Left ventricle myocardium superior (tissue), 1 donor: ENCODE data around the gene MACROD2. TPM values are rescaled to one million over a fixed set of nuclear protein-coding genes. Genes with fewer than 3 reads are reported as not detected.

ENCODE experiments used
- ATAC-seq: fragments of 200-7000 bp; cut with Tn5 transposase; one replicate; pipeline ENCODE4 v1.9.1; 2020; ENCODE audit warnings: mild to moderate bottlenecking, moderate library complexity
- DNase-seq: peaks from one replicate; pipeline ENCODE4 v3.0.0-alpha.2; 2020
- intact Hi-C: fragments of 100-400 bp; cut with micrococcal nuclease; formaldehyde crosslinking; loops from one replicate; pipeline ENCODE4 v1.11.0; 2022
- total RNA-seq: library from RNA; stranded (reverse); fragmentation: NEBNext Ultra II Directional; extraction: Animal tissue kit (Norgen Biotek cat#: 25700); gene quantifications from one replicate; pipeline ENCODE4 v1.2.1, GENCODE V29; 2021
- donor health status: DM: no; HTN: yes; CAD: no; lungs with severe emphysema.

MACROD2 gene
- total RNA-seq, 1 donor from 2014 or later, result 3.5 TPM

- DNase-seq, result no peak
- intact Hi-C loops, result no loop called here
- ATAC-seq, result no peak
These were observed 1246.4 kb downstream of the MACROD2 start for GRCh38 chr20:15241681-15242080.

DNA sequence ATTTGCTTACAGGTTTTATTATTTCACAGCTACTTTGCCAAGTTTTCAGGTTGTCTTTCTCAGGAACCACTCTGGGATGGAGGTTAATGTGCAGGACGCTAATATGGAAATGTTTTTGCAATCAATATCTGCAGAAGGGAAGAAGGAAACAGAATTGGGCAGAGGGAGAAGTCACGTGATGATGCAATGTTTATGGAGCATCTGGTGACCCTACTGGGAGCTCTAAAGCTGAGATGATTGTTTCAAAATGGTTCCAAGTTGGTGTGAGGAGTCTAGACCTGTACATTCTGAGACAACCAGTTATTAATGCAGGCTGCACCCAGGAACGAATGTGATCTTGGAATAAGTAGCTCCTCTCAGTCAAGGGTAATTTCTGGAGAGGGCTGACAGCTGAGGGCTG lies 1247.5 kb downstream of the MACROD2 start:
- DNase-seq (no peak), ATAC-seq (no peak)
- intact Hi-C loops, result no loop called here

GRCh38 chr20:15245896-15246295 lies 1250.6 kb downstream of the MACROD2 start:
- intact Hi-C loops, result no loop called here
- ATAC-seq (no peak), DNase-seq (no peak)

GRCh38 chr20:15248618-15249395 lies 1253.5 kb downstream of the MACROD2 start:
- ATAC-seq (no peak), DNase-seq (no peak)
- intact Hi-C loops, result no loop called here

GRCh38 chr20:15251171-15251570 lies 1255.9 kb downstream of the MACROD2 start:
- ATAC-seq (no peak), DNase-seq (no peak)
- intact Hi-C loops, result no loop called here

GRCh38 chr20:15252304-15252703 lies 1257.0 kb downstream of the MACROD2 start:
- DNase-seq (no peak), ATAC-seq (no peak)
- intact Hi-C loops, result no loop called here

GRCh38 chr20:15253431-15253830 lies 1258.1 kb downstream of the MACROD2 start:
- intact Hi-C loops, result no loop called here
- DNase-seq, result no peak
- no peak for ATAC-seq

- intact Hi-C loops, result no loop called here
- ATAC-seq, result no peak
- no peak for DNase-seq
These were observed 1261.6 kb downstream of the MACROD2 start for GRCh38 chr20:15256676-15257568.

- DNase-seq (no peak), ATAC-seq (no peak)
- intact Hi-C loops, result no loop called here
These were observed 1262.2 kb downstream of the MACROD2 start for GRCh38 chr20:15257569-15257870.

GRCh38 chr20:15265581-15266309 lies 1270.4 kb downstream of the MACROD2 start:
- ATAC-seq (no peak), DNase-seq (no peak)

DNA sequence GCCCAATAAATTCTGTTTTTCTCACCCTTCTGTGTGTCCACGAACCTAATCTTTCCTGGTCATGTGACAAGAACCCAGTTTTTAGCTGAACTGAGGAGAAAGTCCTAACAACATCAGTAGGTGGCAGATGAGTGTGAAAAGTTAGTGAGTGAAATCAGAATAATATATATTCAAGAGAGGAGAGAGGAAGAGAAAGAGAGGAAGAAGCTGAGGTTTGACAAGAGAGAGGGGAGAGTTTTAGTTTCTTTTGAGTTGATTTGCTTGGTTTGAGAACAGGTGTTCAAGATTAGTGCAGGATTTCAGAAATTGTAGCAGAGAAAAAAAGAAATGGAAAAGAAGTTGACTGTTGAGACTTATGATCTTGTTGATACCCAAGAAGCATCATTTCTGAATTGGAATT lies 1272.6 kb downstream of the MACROD2 start:
- ATAC-seq, result no peak
- DNase-seq, result no peak
- intact Hi-C loops, result no loop called here

More at GRCh38 chr20:15265581-15266309, 1270.4 kb downstream of the MACROD2 start:
- intact Hi-C loops, result no loop called here

DNA sequence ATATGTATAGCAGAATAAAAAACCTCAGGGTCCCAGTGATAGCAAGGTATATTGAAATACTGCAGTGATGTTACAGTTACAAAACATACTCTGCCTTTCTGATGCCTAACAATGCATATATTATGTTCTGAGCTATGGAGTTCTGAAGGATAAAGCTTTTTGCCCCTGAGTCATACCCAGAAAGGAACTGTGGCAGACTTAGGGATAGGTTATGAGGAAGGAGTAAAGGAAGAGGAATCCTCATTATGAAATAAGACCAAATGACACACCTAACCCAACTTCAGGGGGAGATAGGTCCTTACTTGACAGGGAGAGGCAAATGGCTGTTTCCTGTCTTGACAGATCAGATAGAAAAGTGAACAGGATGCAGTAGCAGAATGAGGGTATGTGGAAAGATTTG lies 1282.7 kb downstream of the MACROD2 start:
- DNase-seq (no peak), ATAC-seq (no peak)
- intact Hi-C loops, result no loop called here

DNA sequence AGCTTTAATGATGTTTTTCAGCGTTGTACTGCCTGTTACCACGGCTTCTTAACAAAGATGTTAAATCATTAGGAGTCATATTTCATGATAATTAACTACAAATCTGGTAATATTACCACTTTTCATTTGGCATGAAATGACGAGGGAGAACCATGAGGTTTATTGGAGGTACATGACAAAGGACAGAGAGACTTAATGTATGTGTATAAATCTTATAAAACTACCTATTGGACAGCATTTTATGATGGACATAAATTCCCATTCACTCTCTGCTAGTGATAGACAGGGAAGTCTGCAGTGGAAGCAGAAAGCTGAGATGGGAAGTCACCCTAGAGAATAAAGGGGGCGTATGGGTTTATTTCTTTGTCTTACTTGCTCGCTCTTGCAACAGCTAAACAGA lies 1292.0 kb downstream of the MACROD2 start:
- no peak for DNase-seq
- intact Hi-C loops, result no loop called here
- no peak for ATAC-seq

- DNase-seq (no peak), ATAC-seq (no peak)
- intact Hi-C loops, result no loop called here
These were observed 1292.8 kb downstream of the MACROD2 start for GRCh38 chr20:15288106-15288505.

DNA sequence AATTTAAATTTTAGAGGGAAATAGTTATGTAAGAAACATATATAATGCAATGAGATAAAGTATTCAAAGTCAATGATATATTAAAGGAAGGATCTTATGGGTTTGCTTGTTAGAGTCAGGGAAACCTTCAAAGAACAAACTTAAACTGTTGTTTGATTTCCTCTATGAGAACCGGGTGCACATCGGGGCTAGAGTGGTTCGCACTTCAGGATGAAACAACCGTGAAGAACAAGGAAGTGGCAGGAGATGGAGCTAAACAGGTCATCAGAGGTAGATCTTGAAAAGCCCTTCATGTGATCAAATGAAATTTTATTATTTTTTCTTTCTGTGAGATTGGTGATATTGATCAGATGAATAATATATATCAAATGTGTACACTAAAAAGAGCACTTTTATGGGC lies 1294.0 kb downstream of the MACROD2 start:
- intact Hi-C loops, result no loop called here
- no peak for ATAC-seq

GRCh38 chr20:15292405-15292804 lies 1297.1 kb downstream of the MACROD2 start:
- ATAC-seq, result no peak
- no peak for DNase-seq
- intact Hi-C loops, result no loop called here

More for the DNA sequence above, 1294.0 kb downstream of the MACROD2 start:
- DNase-seq, result no peak

GRCh38 chr20:15296422-15296821 lies 1301.1 kb downstream of the MACROD2 start:
- no peak for ATAC-seq
- intact Hi-C loops, result no loop called here
- DNase-seq, result no peak

DNA sequence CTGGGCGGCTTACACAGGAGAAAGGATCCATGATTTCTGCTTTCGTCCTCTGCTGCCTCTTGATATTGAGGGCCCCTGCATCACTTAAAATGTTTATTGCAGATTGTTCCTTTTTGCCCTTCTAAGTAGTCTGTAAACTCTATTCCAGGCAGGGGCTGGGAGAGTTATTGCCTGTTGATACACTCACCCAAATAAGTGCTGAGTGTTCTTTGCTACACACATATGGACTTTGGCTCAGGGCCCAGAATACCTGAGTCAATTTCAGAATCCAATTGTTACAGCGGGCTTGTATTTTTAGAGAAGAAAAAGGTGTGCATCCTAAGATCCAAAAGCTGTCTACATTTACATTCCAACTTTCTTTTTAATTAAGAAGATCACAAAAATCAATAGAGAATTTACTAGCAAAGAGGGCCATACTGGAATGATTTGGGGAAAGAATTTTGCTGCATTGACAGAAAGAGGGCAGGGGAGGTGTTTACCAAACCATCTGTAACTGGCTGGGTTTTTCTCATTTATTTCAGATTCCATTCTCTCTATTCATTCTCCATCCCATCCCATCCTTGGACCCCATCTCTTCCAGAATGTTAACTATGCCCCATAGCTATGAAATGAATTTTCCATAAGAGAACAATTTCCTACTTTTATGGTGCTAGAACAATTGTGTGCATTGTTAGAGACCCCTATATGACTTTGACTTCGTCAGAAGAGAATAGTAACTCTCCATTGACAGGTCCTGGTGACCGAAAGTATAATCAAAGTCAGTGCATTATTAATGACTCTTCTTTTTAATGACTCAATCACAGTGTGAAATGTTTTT lies 1302.0 kb downstream of the MACROD2 start:
- intact Hi-C loops, result no loop called here
- no peak for ATAC-seq
- DNase-seq, result no peak

GRCh38 chr20:15302075-15302474 lies 1306.8 kb downstream of the MACROD2 start:
- no peak for DNase-seq
- intact Hi-C loops, result no loop called here
- no peak for ATAC-seq
